HG03064 (cell line): ENCODE data around the gene TEX22.
"Not testable (repeated sequence)": the region's sequence is repeated elsewhere in the genome, so short reads cannot be mapped to it uniquely, and the experiment has no call there.

Experiments used
- ATAC-seq: cut with Tn5 transposase; IDR thresholded peaks from one replicate; pipeline ENCODE4 v1.9.1; 2021; ENCODE audit warnings: low read depth; ENCODE audit not compliant: unreplicated experiment

TEX22 gene

GRCh38 chr14:105398044-105398725 is at the start of gene TEX22:
TEX22 (plus strand) TSS chr14:105398538; CDS start chr14:105399341, 803 bp downstream.
- ATAC-seq: peak; percentile 57

- ATAC-seq: no peak
Observed at GRCh38 chr14:105348945-105349699, 49.2 kb upstream of the TEX22 start.

- no peak for ATAC-seq
Observed at GRCh38 chr14:105349992-105350391, 48.3 kb upstream of the TEX22 start.

- no peak for ATAC-seq
Observed at GRCh38 chr14:105350450-105351244, 47.7 kb upstream of the TEX22 start.

- no peak for ATAC-seq
Observed at GRCh38 chr14:105351410-105351809, 46.9 kb upstream of the TEX22 start.

- no peak for ATAC-seq
Observed at GRCh38 chr14:105351920-105352851, 46.2 kb upstream of the TEX22 start.

GRCh38 chr14:105353136-105353535 is 45.2 kb upstream of the TEX22 start:
- ATAC-seq: no peak

- ATAC-seq: no peak
Observed at GRCh38 chr14:105354541-105354940, 43.8 kb upstream of the TEX22 start.

GRCh38 chr14:105355049-105355575 is 43.2 kb upstream of the TEX22 start:
- ATAC-seq: no peak

GRCh38 chr14:105355850-105356604 is 42.3 kb upstream of the TEX22 start:
- no peak for ATAC-seq

- ATAC-seq: no peak
Observed at GRCh38 chr14:105356927-105357326, 41.4 kb upstream of the TEX22 start.

- no peak for ATAC-seq
Observed at GRCh38 chr14:105357626-105358025, 40.7 kb upstream of the TEX22 start.

GRCh38 chr14:105358140-105358846 is 40.0 kb upstream of the TEX22 start:
- no peak for ATAC-seq

- ATAC-seq: no peak
Observed at GRCh38 chr14:105358943-105359342, 39.4 kb upstream of the TEX22 start.

GRCh38 chr14:105361412-105361811 is 36.9 kb upstream of the TEX22 start:
- not testable (repeated sequence) for ATAC-seq

- ATAC-seq: no peak
Observed at GRCh38 chr14:105363847-105364708, 34.3 kb upstream of the TEX22 start.

GRCh38 chr14:105365101-105365500 is 33.2 kb upstream of the TEX22 start:
- ATAC-seq: no peak

- ATAC-seq: no peak
Observed at GRCh38 chr14:105365681-105366080, 32.7 kb upstream of the TEX22 start.
